Measurements from ENCODE around the gene ERLEC1. TPM values are rescaled to one million over a fixed set of nuclear protein-coding genes. Genes with fewer than 3 reads are reported as not detected.

ERLEC1 gene
- total and polyA plus RNA-seq, 2 of the 4 experiments (the other 2 are of a cell fraction) = 40.3 to 53.4 TPM

- no peak overlapping the region for H3K18ac ChIP-seq (ENCODE audit: low read depth, low read length)
- no peak overlapping the region for H3K4me3 ChIP-seq (ENCODE audit: insufficient read depth, low read depth, low read length)
- no peak overlapping the region for H2AK9ac ChIP-seq (replicated peaks; ENCODE audit: low read depth, low read length, poor library complexity)
- no peak overlapping the region for H4K8ac ChIP-seq (ENCODE audit: low read depth in 2 of 2, low read length in 2 of 2)
- DNase-seq (no peak), ATAC-seq (ENCODE audit: low read depth) (no peak)
- no peak overlapping the region for H4K91ac ChIP-seq (ENCODE audit: insufficient read depth, low read depth, low read length)
- no peak overlapping the region for H2BK20ac ChIP-seq (ENCODE audit: low read depth, low read length)
- in situ Hi-C loops (cut with MboI; ENCODE audit: low sequenced_read_pairs) = no loop called here
- no TSS peak for BruUV-seq (replicated peaks)
- H3K9me3 ChIP-seq (ENCODE audit: control insufficient read depth, insufficient read depth, low read length) = no peaks in the 10 kb centered on the region; the same call in 1 of the 2 replicates
- no peaks in the 10 kb centered on the region for H3K27me3 ChIP-seq (ENCODE audit: control insufficient read depth, insufficient read depth, low read length)
- CTCF ChIA-PET = no interaction called here
- H2BK120ac ChIP-seq (ENCODE audit: low read depth, low read length) = no peak overlapping the region
- no peak overlapping the region for H3K4ac ChIP-seq (ENCODE audit: low read depth, low read length)
- H3K36me3 ChIP-seq (ENCODE audit: control insufficient read depth, insufficient read depth, low read length) = peaks cover 17% of the 10 kb centered on the region
- no peak overlapping the region for H2BK5ac ChIP-seq (ENCODE audit: low read depth, low read length, poor library complexity, severe bottlenecking)
- no peak overlapping the region for H4K5ac ChIP-seq (ENCODE audit: low read depth, low read length)
- H3K9me1 ChIP-seq (ENCODE audit: insufficient read depth, low read length) = peaks cover 4% of the 10 kb centered on the region; the same call in 1 of the 2 replicates
- TF ChIP-seq SMC3 (IDR thresholded peaks at IDR 0.05; ENCODE audit: low read depth, low read length) (no peak), MXI1 (IDR thresholded peaks at IDR 0.05; ENCODE audit: borderline replicate concordance, low read depth, low read length) (no peak), CEBPB (IDR thresholded peaks at IDR 0.05; ENCODE audit: low read depth, low read length) (no peak), FOS (IDR thresholded peaks at IDR 0.05; ENCODE audit: low read depth, low read length) (no peak), CTCF (conservative IDR thresholded peaks at IDR 0.05; ENCODE audit: low read depth, low read length) (no peak), RAD21 (IDR thresholded peaks at IDR 0.05; ENCODE audit: low read length) (no peak), USF2 (IDR thresholded peaks at IDR 0.05; ENCODE audit: low read depth, low read length) (no peak), CHD1 (IDR thresholded peaks at IDR 0.05; ENCODE audit: low read depth, low read length) (no peak), NFE2L2 (IDR thresholded peaks at IDR 0.05; ENCODE audit: low read depth, low read length) (no peak), MAZ (IDR thresholded peaks at IDR 0.05; ENCODE audit: borderline replicate concordance, low read depth, low read length) (no peak), BHLHE40 (IDR thresholded peaks at IDR 0.05; ENCODE audit: low read depth, low read length) (no peak), RCOR1 (IDR thresholded peaks at IDR 0.05; ENCODE audit: insufficient replicate concordance, low read length) (no peak), MAFK (IDR thresholded peaks at IDR 0.05; ENCODE audit: low read depth, low read length) (no peak), RFX5 (IDR thresholded peaks at IDR 0.05; ENCODE audit: low read depth, low read length) (no peak)
- WGBS, 2 experiments (ENCODE audit: extremely low coverage in 2 of 2, insufficient read length in 1 of 2) = no CpG with 5 or more reads among the region's 2 CpGs
- no peak overlapping the region for H3K23ac ChIP-seq (ENCODE audit: low read depth, low read length)
- peaks cover 0 to 9% of the 10 kb centered on the region in 2 experiments; a peak in 2 of 4 replicates for H3K79me1 ChIP-seq (ENCODE audit: low read depth in 1 of 2, low read length in 2 of 2)
- H3K4me2 ChIP-seq (ENCODE audit: low read depth, low read length) = no peak overlapping the region
- no peak overlapping the region for H3K56ac ChIP-seq (ENCODE audit: extremely low read depth, insufficient read depth, low read length)
- H2BK15ac ChIP-seq (ENCODE audit: low read depth, low read length) = no peak overlapping the region
- no peak overlapping the region for H3K14ac ChIP-seq (replicated peaks; ENCODE audit: low read depth, low read length)
- no peak overlapping the region for H3K9ac ChIP-seq (ENCODE audit: low read depth, low read length)
- dilution Hi-C loops (cut with HindIII; ENCODE audit: low sequenced_read_pairs, unreplicated experiment) = no loop called here
- POLR2A ChIA-PET (ENCODE audit: unreplicated experiment) = no interaction called here
- H3K27ac ChIP-seq (ENCODE audit: insufficient read depth, low read length) = no peak overlapping the region
- H4K20me1 ChIP-seq (ENCODE audit: insufficient read depth, low read length) = no peaks in the 10 kb centered on the region
- no peaks in the 10 kb centered on the region for H3K4me1 ChIP-seq (ENCODE audit: control insufficient read depth, insufficient read depth, low read length)
- H2AFZ ChIP-seq (replicated peaks; ENCODE audit: low read length, poor library complexity) = no peak overlapping the region
- intact Hi-C loops (cut with micrococcal nuclease) = no loop called here
- no peak overlapping the region for H2AK5ac ChIP-seq (ENCODE audit: low read depth, low read length)
Observed at GRCh38 chr2:53755121-53755520, 31.7 kb upstream of the ERLEC1 start.
